OCI-LY7 (cell line): ENCODE data around the gene SLC6A12.

Experiments used
- EZH2phosphoT487 ChIP-seq: fragments of 200-600 bp; sonication (generic); IDR thresholded peaks from 2 replicates; pipeline ENCODE4 v1.6.1; 2018; ENCODE audit warnings: low read depth, borderline replicate concordance, mild to moderate bottlenecking, mixed run types, antibody characterized with exemption, low read length, moderate library complexity, mixed read lengths
- TF ChIP-seq, protein P1 (sequence below): fragments of 200-600 bp; sonication (generic); conservative IDR thresholded peaks from 2 replicates; pipeline ENCODE4 v1.5.1; 2014; ENCODE audit warnings: mild to moderate bottlenecking, antibody characterized with exemption, low read length, moderate library complexity, mixed read lengths

- TF ChIP-seq, protein P1, sequence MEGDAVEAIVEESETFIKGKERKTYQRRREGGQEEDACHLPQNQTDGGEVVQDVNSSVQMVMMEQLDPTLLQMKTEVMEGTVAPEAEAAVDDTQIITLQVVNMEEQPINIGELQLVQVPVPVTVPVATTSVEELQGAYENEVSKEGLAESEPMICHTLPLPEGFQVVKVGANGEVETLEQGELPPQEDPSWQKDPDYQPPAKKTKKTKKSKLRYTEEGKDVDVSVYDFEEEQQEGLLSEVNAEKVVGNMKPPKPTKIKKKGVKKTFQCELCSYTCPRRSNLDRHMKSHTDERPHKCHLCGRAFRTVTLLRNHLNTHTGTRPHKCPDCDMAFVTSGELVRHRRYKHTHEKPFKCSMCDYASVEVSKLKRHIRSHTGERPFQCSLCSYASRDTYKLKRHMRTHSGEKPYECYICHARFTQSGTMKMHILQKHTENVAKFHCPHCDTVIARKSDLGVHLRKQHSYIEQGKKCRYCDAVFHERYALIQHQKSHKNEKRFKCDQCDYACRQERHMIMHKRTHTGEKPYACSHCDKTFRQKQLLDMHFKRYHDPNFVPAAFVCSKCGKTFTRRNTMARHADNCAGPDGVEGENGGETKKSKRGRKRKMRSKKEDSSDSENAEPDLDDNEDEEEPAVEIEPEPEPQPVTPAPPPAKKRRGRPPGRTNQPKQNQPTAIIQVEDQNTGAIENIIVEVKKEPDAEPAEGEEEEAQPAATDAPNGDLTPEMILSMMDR = no peak
- TF ChIP-seq EZH2phosphoT487 = no peak
Observed at GRCh38 chr12:211142-211465, 2.9 kb downstream of the SLC6A12 start.
